DLD1 (cell line): ENCODE measurements around the gene CDKAL1.
"Not testable (repeated sequence)": the region's sequence is repeated elsewhere in the genome, so short reads cannot be mapped to it uniquely, and the experiment has no call there.

Experiments
- in situ Hi-C: cut with HindIII; loops from 2 replicates; pipeline ENCODE4 v1.10.0; 2017; ENCODE audit warnings: low sequenced_read_pairs

Gene CDKAL1

GRCh38 chr6:20549398-20549797 lies 15.1 kb downstream of the CDKAL1 start:
- in situ Hi-C loops: not testable (repeated sequence)

- in situ Hi-C loops: no loop called here
Observed at GRCh38 chr6:20554326-20554725, 20.1 kb downstream of the CDKAL1 start.

GRCh38 chr6:20554817-20555216 lies 20.6 kb downstream of the CDKAL1 start:
- in situ Hi-C loops: no loop called here

- in situ Hi-C loops: no loop called here
Observed at GRCh38 chr6:20559924-20560551, 25.8 kb downstream of the CDKAL1 start.

DNA sequence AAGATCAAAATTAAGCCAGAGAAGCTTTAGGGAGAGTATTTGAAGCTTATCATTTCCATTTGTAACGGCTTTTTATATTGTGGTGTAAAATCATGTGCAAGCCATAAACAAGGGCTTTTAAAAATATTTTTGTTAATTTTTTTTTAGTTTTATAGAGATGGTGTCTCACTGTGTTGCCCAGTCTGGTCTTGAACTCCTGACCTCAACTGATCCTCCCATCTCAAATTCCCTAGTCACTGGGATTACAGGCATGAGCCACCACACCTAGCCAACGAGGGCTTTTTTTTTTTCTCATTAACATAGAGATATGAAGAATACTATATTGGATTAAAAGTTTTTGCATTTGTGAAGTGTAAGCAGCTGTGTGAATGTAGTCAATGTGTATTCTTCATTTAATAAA lies 29.1 kb downstream of the CDKAL1 start:
- in situ Hi-C loops: no loop called here

DNA sequence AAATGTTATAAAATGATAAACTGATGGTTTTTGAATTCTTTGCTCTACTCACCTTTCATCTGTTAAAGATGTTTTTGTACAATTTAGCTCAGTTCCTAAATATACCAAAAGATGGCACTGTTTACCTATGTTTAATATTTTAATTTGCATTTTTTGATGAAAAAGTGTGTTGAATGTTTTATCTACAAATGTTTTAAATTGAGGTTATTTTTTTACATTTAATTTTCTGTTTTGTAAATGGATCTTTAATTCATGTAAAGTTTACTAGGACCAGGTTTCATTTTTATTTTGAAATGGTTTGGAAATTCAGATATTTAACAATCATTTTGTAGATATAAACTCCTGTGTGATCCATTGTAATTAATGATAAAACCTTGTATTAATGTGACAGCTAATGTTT lies 30.0 kb downstream of the CDKAL1 start:
- in situ Hi-C loops: no loop called here

DNA sequence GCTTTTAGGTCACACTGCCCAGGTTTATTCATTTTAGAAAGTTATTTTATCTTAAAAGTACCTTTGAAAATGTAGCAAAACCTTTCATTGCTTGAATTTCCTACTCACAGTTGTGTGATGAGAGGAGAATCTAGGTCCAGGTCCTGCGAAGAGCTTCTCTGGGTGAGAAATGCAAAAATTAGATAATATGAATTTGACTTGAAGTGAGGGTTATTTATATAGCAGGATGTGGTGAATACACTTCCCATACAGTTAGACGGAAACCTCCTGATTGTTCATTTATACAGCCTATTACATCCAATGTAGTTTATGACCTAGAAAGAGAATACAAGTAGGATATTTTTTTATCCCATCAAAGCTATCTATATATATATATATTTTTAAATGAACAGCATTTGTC lies 30.5 kb downstream of the CDKAL1 start:
- in situ Hi-C loops: no loop called here

DNA sequence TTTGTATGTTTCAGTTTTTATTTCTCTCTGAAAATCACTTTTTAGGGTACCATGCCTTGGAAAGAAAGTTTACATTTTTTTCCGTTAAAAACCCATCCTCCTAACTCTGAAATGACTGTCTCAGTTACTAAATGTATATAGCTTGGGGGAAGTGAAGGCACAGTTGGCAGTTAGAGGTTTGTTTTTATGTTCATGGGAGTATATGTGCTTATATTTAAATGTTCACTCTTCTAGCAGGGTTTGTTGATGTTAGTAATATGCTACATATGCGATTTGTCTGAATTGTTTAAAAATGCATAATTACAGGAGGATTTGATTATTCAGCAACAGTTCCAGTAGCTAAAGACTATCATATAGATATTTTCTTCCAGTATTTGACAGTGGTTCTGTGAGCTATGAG lies 31.1 kb downstream of the CDKAL1 start:
- in situ Hi-C loops: no loop called here

DNA sequence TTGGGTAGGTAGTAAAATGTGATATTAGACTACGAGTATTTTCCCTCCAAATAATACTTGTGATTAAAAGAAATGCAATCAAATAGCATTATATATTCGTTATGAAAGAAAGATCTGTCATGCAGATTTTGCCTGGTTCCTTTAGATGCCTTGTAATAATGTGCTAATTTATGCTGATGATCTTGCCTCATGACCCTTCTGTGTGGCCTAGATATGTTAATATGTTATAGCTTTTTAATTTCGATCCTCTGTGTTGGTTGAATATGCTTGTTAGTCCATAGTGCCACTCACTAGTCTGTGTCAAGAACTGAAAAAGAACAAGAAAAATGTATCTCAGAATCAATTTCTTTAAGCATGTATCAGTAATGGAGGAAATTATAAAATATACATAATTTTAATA lies 31.9 kb downstream of the CDKAL1 start:
- in situ Hi-C loops: no loop called here

- in situ Hi-C loops: no loop called here
Observed at GRCh38 chr6:20569000-20569610, 34.8 kb downstream of the CDKAL1 start.

DNA sequence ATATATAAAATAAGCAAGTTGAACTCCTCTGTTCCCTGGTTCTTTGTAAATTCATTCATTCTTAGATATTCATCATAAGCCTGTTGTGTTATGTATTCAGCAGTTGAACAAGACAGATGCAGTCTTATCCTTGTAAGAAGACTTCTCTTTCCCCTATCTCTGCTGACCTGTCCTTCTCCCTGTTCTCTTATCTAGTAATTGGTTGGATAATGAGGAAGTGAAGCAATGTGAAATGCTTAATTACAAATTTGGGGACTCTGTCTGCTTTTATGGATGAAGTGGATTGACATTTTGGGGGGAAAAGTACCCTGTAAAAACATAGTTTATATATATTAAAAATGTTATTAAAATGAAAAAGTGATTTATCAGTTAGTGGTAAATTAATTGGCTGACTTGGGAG lies 37.0 kb downstream of the CDKAL1 start:
- in situ Hi-C loops: no loop called here

DNA sequence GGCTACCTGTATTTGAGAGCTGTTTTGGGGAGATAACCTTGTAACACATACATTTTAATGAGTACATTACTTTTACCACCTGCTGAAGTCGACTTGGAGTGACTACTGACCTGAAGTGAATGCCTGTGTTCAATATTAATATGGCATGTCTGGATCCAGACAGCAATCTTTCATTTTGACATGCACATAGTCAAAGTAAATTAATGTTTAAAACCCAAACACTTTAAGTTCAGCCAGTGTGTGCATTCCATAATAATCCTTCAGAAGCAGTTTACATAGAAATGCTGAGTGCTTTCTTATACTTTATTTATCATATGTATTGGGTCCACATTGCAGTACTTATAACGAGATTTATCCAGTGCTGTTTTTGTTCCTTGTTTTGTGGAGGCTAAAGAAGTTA lies 38.0 kb downstream of the CDKAL1 start:
- in situ Hi-C loops: no loop called here

GRCh38 chr6:20572940-20573339 lies 38.7 kb downstream of the CDKAL1 start:
- in situ Hi-C loops: no loop called here

GRCh38 chr6:20574355-20574754 lies 40.1 kb downstream of the CDKAL1 start:
- in situ Hi-C loops: no loop called here

- in situ Hi-C loops: no loop called here
Observed at GRCh38 chr6:20575125-20575524, 40.9 kb downstream of the CDKAL1 start.

DNA sequence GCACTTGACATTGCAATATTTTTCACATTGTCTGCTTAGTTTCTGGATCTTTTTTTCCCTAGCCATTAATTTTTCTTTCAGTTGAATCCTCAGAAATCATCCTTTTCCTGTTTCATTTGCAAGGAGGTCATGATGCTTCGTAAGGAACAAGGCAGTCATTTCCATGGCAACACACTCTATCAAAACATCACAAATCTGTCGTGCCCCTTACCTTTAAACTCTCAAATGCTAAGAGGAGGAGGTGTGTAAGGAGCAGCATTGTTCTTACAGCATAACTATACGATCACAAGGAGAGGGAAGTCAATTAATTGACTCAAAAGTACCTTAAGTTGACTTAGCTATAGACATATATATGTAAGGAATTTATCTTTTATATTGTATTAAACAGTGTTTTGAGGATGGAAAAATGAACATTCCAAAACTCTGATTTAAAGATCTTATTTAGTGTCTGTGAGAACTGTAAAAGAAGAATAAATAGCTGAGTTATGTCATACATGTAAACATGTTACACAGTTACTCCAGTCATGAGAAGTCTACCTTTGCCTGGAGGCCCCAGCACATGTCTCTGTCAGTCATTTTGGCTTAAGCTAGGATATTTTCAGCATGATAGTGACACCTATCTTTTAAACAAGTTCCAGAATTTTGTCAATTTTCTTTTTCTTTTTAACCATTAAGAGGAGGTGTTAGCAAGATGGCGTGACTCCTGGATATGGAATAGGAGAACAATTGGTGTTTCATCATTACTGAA lies 41.6 kb downstream of the CDKAL1 start:
- in situ Hi-C loops: no loop called here

DNA sequence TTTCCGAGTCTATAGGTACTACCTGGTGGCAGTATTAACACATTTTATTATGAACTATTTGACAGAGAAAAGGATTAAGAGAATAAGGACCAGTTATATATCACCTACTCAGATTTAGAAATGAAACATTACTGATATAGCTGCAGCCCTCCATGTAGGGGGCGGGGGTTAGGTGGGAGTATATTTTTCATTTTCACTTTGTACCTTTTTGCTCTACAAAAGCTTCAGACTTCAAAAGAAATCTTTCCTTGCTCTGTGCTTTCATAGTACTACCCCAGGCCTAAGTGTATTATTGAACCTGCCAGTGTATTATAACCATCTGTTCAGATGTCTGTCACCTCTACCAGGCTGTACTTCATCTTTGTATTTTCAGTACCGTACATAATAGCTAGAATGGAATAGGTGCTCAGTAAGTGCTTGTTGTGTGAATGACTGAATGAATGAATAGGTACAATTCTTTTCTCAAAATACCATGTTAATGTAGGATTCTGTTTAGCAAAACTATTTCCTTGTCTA lies 43.0 kb downstream of the CDKAL1 start:
- in situ Hi-C loops: no loop called here

GRCh38 chr6:20581070-20581469 lies 46.8 kb downstream of the CDKAL1 start:
- in situ Hi-C loops: no loop called here

GRCh38 chr6:20582586-20583443 lies 48.6 kb downstream of the CDKAL1 start:
- in situ Hi-C loops: no loop called here

DNA sequence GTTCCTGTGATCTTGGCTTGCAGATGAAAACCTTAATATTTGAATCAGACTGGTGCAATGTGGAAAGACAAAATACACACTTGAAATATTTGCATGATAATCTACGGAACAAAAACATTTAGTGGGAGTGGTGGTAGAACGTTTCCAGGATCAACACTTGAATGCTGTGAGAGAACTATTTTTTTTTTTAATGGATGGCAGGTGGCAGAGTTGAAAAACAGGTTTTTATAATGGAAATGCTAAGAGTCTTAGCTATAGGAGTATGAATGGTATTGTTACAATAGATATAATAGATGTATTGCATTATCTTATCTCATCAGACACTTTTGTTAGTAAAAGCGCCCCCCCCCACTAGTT lies 49.2 kb downstream of the CDKAL1 start:
- in situ Hi-C loops: no loop called here

- in situ Hi-C loops: no loop called here
Observed at GRCh38 chr6:20584100-20584731, 50.0 kb downstream of the CDKAL1 start.
